T-helper 2 cell treated with Interferon-gamma antibody and Interleukin-4, amounts not matched to agents 100 ng/mL and 5 ng/mL, for 36 hours (primary cell): ENCODE measurements around the gene METTL23. TPM values are rescaled to one million over a fixed set of nuclear protein-coding genes. Genes with fewer than 3 reads are reported as not detected.

Source experiments
- intact Hi-C: fragments of 100-400 bp; cut with micrococcal nuclease; formaldehyde crosslinking; loops from one replicate; pipeline ENCODE4 v1.15.1; 2023
- total RNA-seq: library from RNA; stranded (reverse); gene quantifications from 2 replicates; pipeline ENCODE4 v1.2.3, GENCODE V29; 2022

The METTL23 gene
- total RNA-seq, 1 donor from 2014 or later, result 40.2 TPM

GRCh38 chr17:76753061-76753961 is 26.7 kb downstream of the METTL23 start:
- intact Hi-C loops, result loop anchor here (1.0 kb wide), 2 partner anchors 15 to 38 kb away; partner anchors contain the start of gene MFSD11

- intact Hi-C loops, result no loop called here
Measured at GRCh38 chr17:76755285-76755684, 28.6 kb downstream of the METTL23 start.

GRCh38 chr17:76757256-76757655 is 30.6 kb downstream of the METTL23 start:
- intact Hi-C loops, result no loop called here

DNA sequence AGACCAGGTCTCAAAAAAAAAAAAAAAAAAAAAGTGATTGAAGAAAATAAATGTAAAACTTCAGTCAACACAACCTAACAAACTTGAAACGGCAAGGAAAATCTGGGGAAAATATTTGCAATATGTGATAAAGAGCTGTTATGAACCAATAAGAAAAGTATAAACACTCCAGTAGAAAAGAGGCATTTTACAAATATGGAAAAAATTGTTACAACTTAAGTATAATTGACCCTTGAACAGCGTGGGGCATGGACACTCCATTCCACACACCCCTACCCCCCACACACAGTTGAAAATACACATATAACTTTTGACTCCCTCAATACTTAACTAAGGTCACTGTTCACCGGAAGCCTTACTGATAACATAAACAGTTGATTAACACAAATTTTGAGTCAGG is 31.9 kb downstream of the METTL23 start:
- intact Hi-C loops, result no loop called here

DNA sequence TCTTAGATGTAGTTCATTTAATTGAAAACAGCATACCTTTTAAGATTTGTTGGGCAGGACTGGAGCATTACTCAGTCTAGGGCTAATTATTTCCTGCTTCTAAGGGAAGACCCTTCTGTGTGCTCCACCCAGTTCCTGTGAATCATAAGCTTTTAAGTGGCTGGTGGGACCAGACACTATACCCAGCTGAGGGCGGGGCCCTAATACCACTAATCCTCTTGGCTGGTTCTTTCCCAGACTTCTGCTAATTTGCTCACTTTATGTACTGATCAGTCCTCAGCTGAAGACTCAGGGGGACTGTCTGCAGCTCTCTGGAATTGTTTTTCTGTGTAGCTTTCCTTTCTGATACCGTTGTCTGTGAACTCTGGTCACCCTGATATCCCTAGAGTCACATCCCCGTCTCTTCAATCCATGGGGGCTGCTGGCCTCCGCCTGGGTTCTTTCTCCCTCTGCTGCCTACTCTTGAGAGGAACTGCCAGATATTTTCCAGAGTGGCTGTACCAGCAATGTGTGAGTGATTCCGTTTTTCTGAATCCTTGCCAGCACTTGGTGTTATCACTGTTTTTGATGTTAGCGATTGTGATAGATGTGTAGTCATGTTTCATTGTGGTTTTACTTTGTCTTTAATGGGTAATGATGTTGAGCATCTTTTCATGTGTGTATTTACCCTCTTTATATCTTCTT is 46.3 kb downstream of the METTL23 start:
- intact Hi-C loops, result no loop called here

DNA sequence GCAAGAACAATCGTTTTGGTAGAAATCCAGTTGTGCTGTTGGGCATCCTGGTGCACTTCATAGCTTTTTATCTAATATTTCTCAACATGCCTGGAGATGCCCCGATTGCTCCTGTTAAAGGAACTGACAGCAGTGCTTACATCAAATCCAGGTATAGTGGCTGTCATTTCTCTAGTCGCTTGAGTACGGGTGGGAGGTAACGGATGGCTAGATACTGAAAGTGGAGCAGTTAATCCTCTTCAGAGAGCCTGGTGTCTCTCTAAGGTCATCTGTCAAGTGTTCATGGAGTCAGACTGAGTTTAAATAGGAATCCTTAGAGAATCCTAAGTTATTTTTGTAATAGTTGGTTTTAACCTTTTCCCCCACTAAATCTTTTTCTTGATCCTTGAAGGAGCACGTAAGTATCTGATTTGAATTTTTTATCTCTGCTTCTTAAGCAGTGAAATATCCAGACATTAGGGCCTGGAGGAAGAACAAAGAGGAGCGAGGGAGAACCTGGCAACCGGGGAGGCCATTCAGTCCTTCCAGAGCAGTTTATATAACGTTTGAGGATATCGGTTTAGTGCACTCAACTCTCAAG is 48.5 kb downstream of the METTL23 start:
- intact Hi-C loops, result no loop called here

GRCh38 chr17:76781056-76781982 is 54.7 kb downstream of the METTL23 start:
- intact Hi-C loops, result no loop called here

- intact Hi-C loops, result no loop called here
Measured at GRCh38 chr17:76783146-76783545, 56.5 kb downstream of the METTL23 start.

Other genes with a start within 250 kb of the METTL23 start
- gene RHBDF2, start 225.4 kb upstream of the METTL23 start, total RNA-seq, result 43.2 and 45.8 TPM in 2 replicates
- 0.11 TPM in 1 of 2 replicates, not detected in the other for gene CYGB, start 189.1 kb upstream of the METTL23 start, total RNA-seq
- not detected in 2 replicates for gene PRCD, start 186.8 kb upstream of the METTL23 start, total RNA-seq
- gene ST6GALNAC2, start 141.0 kb upstream of the METTL23 start, total RNA-seq, result not detected in 2 replicates
- 1.1 and 2.0 TPM in 2 replicates for gene ST6GALNAC1, start 83.1 kb upstream of the METTL23 start, total RNA-seq
- 5.5 and 5.8 TPM in 2 replicates for gene MXRA7, start 15.9 kb upstream of the METTL23 start, total RNA-seq
- gene JMJD6, start 233 bp upstream of the METTL23 start, total RNA-seq, result 59.4 and 59.9 TPM in 2 replicates
- 453 and 468 TPM in 2 replicates for gene SRSF2, start 10.5 kb downstream of the METTL23 start, total RNA-seq
- gene MFSD11, start 11.3 kb downstream of the METTL23 start, total RNA-seq, result 21.8 and 23.6 TPM in 2 replicates
- 0.84 and 1.2 TPM in 2 replicates for gene MGAT5B, start 141.6 kb downstream of the METTL23 start, total RNA-seq